Activated T-helper 2 cell treated with anti-CD3 and anti-CD28 coated beads, Interferon-gamma antibody, Interleukin-2, Interleukin-4, amounts not matched to agents 10 μg/mL and 5 μg/mL and 100 μg/mL, durations not matched to agents 14 hours and 24 hours and 36 hours (primary cell): ENCODE measurements around the gene MAGEC3. TPM values are rescaled to one million over a fixed set of nuclear protein-coding genes. Genes with fewer than 3 reads are reported as not detected.

Experiments
- DNase-seq: peaks from one replicate; pipeline ENCODE4 v3.0.0; 2021; ENCODE audit warnings: low spot score
- H3K27ac Mint-ChIP-seq: one replicate; pipeline ENCODE4 v1.8.0; 2021; ENCODE audit warnings: mixed read lengths
- H3K27me3 Mint-ChIP-seq: one replicate; pipeline ENCODE4 v1.8.0; 2021; ENCODE audit warnings: low read depth, mixed read lengths
- H3K36me3 Mint-ChIP-seq: one replicate; pipeline ENCODE4 v1.8.0; 2021; ENCODE audit warnings: low read depth, mixed read lengths
- H3K4me1 Mint-ChIP-seq: one replicate; pipeline ENCODE4 v1.8.0; 2021; ENCODE audit warnings: low read depth, mixed read lengths
- H3K4me3 Mint-ChIP-seq: one replicate; pipeline ENCODE4 v1.8.0; 2021; ENCODE audit warnings: low read depth, mild to moderate bottlenecking, moderate library complexity, mixed read lengths
- H3K9me3 Mint-ChIP-seq: one replicate; pipeline ENCODE4 v1.8.0; 2021; ENCODE audit warnings: mixed read lengths
- intact Hi-C: fragments of 100-400 bp; cut with micrococcal nuclease; formaldehyde crosslinking; loops from one replicate; pipeline ENCODE4 v1.15.1; 2023
- total RNA-seq: library from RNA; stranded (reverse); gene quantifications from 2 replicates; pipeline ENCODE4 v1.2.3, GENCODE V29; 2022

MAGEC3 gene
- total RNA-seq, 1 donor from 2014 or later, result not detected

- intact Hi-C loops, result no loop called here
- H3K27me3 Mint-ChIP-seq, result no peaks in the 10 kb centered on the region
- no peak within 1 kb of the TSS for H3K27ac Mint-ChIP-seq
These were observed 65.5 kb downstream of the MAGEC3 start, which contains the start of gene MAGEC1 for GRCh38 chrX:141903400-141904155. Gene MAGEC1 (plus strand): TSS chrX:141903894. CDS start chrX:141905073, 1,179 bp downstream.

GRCh38 chrX:141904262-141904661, 66.1 kb downstream of the MAGEC3 start:
- no peak overlapping the region for H3K27ac Mint-ChIP-seq
- no peaks in the 10 kb centered on the region for H3K27me3 Mint-ChIP-seq
- no peaks in the 10 kb centered on the region for H3K4me1 Mint-ChIP-seq
- DNase-seq, result no peak
- intact Hi-C loops, result no loop called here
- no peaks in the 10 kb centered on the region for H3K9me3 Mint-ChIP-seq
- no peaks in the 10 kb centered on the region for H3K36me3 Mint-ChIP-seq
- H3K4me3 Mint-ChIP-seq, result no peak overlapping the region

More at GRCh38 chrX:141903400-141904155, 65.5 kb downstream of the MAGEC3 start, which contains the start of gene MAGEC1:
- DNase-seq, result no peak
- Mint-ChIP-seq H3K36me3 (no peaks in the 10 kb centered on the region), H3K4me1 (no peaks in the 10 kb centered on the region), H3K9me3 (no peaks in the 10 kb centered on the region), H3K4me3 (no peak within 1 kb of the TSS)

DNA sequence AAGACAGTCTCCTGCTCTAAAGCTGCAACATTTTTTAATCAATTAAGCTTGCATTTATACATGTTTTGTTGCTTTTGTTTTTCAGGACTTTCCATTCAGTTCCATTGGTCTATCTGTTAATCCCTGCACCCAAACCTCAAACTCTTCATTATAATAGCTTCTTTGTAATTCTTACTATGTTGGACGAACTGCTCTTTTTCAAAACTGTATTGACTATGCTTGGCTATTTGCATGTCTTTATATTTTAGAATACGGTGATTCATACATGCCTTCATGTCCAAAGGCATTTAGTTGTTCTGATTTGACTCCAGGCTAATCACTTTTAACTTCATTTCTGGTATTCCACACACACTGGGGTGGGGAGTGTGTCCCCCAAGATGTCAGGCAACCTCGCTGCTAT, 79.7 kb downstream of the MAGEC3 start:
- intact Hi-C loops, result no loop called here
- Mint-ChIP-seq H3K4me3 (no peak overlapping the region), H3K27ac (no peak overlapping the region), H3K4me1 (no peaks in the 10 kb centered on the region), H3K36me3 (no peaks in the 10 kb centered on the region), H3K27me3 (no peaks in the 10 kb centered on the region), H3K9me3 (peaks cover 4% of the 10 kb centered on the region)
- no peak for DNase-seq

GRCh38 chrX:141924293-141924692, 86.2 kb downstream of the MAGEC3 start:
- Mint-ChIP-seq H3K4me3 (no peak overlapping the region), H3K27me3 (no peaks in the 10 kb centered on the region), H3K9me3 (peaks cover 4% of the 10 kb centered on the region), H3K27ac (no peak overlapping the region), H3K4me1 (no peaks in the 10 kb centered on the region), H3K36me3 (no peaks in the 10 kb centered on the region)
- intact Hi-C loops, result no loop called here
- DNase-seq, result no peak

DNA sequence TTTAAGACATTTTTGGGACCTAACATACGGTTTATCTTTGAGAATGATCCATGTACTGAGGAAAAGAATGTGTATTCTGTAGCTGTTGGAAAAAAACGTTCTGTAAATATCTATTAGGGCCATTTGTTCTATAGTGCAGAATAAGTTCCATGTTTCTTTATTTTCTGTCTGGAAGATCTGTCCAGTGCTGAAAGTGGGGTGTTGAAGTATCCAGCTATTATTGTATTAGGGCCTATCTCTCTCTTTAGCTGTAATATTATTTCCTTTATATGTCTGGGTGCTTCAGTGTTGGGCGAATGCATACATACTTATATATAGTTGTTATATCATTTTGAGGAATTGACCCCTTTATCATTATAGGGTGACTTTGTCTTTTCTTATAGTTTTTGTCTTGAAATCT, 90.3 kb downstream of the MAGEC3 start:
- H3K9me3 Mint-ChIP-seq, result peaks cover 4% of the 10 kb centered on the region
- DNase-seq, result no peak
- H3K4me3 Mint-ChIP-seq, result no peak overlapping the region
- intact Hi-C loops, result no loop called here
- no peaks in the 10 kb centered on the region for H3K4me1 Mint-ChIP-seq
- no peaks in the 10 kb centered on the region for H3K27me3 Mint-ChIP-seq
- H3K36me3 Mint-ChIP-seq, result no peaks in the 10 kb centered on the region
- H3K27ac Mint-ChIP-seq, result no peak overlapping the region

- no peak for DNase-seq
- intact Hi-C loops, result no loop called here
- H3K27ac Mint-ChIP-seq, result no peak overlapping the region
- H3K4me1 Mint-ChIP-seq, result no peaks in the 10 kb centered on the region
- no peaks in the 10 kb centered on the region for H3K36me3 Mint-ChIP-seq
- no peak overlapping the region for H3K4me3 Mint-ChIP-seq
- H3K27me3 Mint-ChIP-seq, result no peaks in the 10 kb centered on the region
- H3K9me3 Mint-ChIP-seq, result no peaks in the 10 kb centered on the region
These were observed 96.0 kb downstream of the MAGEC3 start for GRCh38 chrX:141934059-141934641.

DNA sequence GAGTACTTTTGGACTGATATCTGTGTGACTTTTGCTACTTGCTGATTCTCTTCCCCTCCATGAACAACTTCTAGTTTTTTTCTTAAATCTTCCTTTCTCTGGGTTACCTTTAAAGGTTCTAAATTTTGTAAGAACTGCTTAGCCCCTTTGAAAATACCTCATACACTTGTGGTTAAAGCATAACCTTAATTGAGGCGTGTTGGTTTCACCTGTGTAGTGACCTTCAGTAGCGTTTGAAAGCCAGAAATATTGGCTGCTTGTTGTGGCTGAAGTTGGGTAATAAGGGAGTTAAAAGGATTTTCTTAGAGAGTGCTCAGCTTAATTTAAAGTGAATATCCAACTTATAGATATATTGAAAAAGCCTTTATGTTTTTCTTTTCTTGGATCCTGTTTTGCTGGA, 97.5 kb downstream of the MAGEC3 start:
- no peaks in the 10 kb centered on the region for H3K9me3 Mint-ChIP-seq
- no peak for DNase-seq
- no peak overlapping the region for H3K27ac Mint-ChIP-seq
- no peaks in the 10 kb centered on the region for H3K4me1 Mint-ChIP-seq
- no peaks in the 10 kb centered on the region for H3K36me3 Mint-ChIP-seq
- H3K4me3 Mint-ChIP-seq, result no peak overlapping the region
- intact Hi-C loops, result no loop called here
- H3K27me3 Mint-ChIP-seq, result no peaks in the 10 kb centered on the region

DNA sequence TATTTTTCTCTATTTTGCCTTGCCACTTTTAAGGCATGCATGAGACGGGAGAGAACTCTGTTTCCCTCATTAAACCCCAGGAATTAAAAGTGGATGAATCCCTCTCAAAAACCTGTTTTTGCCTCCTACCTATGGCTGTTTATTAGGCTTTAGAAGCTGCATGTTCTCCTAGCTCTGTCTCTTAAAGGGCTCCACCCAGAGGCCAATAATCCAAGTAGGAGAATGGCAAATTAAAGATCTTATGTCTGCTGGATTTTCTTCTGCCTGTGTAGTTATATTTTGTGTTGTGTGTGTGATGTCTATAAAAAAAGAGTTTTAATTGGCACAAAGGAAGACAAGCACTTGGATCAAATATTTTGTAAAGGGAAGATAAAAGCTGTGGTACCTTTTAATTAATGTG, 98.0 kb downstream of the MAGEC3 start:
- no peak overlapping the region for H3K4me3 Mint-ChIP-seq
- intact Hi-C loops, result no loop called here
- H3K9me3 Mint-ChIP-seq, result no peaks in the 10 kb centered on the region
- DNase-seq, result no peak
- H3K27me3 Mint-ChIP-seq, result no peaks in the 10 kb centered on the region
- no peak overlapping the region for H3K27ac Mint-ChIP-seq
- no peaks in the 10 kb centered on the region for H3K36me3 Mint-ChIP-seq
- H3K4me1 Mint-ChIP-seq, result no peaks in the 10 kb centered on the region

GRCh38 chrX:141941234-141941633, 103.1 kb downstream of the MAGEC3 start:
- DNase-seq, result no peak
- no peaks in the 10 kb centered on the region for H3K36me3 Mint-ChIP-seq
- H3K27me3 Mint-ChIP-seq, result no peaks in the 10 kb centered on the region
- no peaks in the 10 kb centered on the region for H3K9me3 Mint-ChIP-seq
- intact Hi-C loops, result no loop called here
- no peaks in the 10 kb centered on the region for H3K4me1 Mint-ChIP-seq
- no peak overlapping the region for H3K4me3 Mint-ChIP-seq
- no peak overlapping the region for H3K27ac Mint-ChIP-seq

DNA sequence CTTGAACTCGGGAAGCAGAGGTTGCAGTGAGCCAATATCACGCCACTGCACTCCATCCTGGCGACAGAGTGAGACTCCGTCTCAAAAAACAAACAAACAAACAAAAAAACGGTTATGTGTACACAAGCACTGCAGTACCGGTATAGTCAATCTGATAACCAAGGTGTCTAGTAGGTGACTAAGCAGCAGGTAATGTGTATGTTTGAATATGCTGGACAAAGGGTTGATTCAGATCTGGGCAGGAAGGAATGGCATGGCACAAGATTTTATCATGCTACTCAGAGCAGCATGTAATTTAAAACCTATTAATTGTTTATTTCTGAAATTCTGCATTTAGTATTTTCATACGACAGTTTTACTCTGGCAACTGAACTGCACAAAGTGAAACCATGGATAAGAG, 107.3 kb downstream of the MAGEC3 start:
- H3K4me3 Mint-ChIP-seq, result no peak overlapping the region
- peaks cover 5% of the 10 kb centered on the region for H3K9me3 Mint-ChIP-seq
- intact Hi-C loops, result no loop called here
- no peaks in the 10 kb centered on the region for H3K4me1 Mint-ChIP-seq
- no peaks in the 10 kb centered on the region for H3K36me3 Mint-ChIP-seq
- H3K27me3 Mint-ChIP-seq, result no peaks in the 10 kb centered on the region
- DNase-seq, result no peak
- no peak overlapping the region for H3K27ac Mint-ChIP-seq

GRCh38 chrX:141947350-141947749, 109.2 kb downstream of the MAGEC3 start:
- Mint-ChIP-seq H3K36me3 (no peaks in the 10 kb centered on the region), H3K4me1 (no peaks in the 10 kb centered on the region), H3K27me3 (no peaks in the 10 kb centered on the region), H3K27ac (no peak overlapping the region), H3K4me3 (no peak overlapping the region), H3K9me3 (peaks cover 5% of the 10 kb centered on the region)
- DNase-seq, result no peak
- intact Hi-C loops, result no loop called here
